ENCODE results near the gene TMEM9.
"Not testable (repeated sequence)": the region's sequence is repeated elsewhere in the genome, so short reads cannot be mapped to it uniquely, and the experiment has no call there.

The TMEM9 gene

DNA sequence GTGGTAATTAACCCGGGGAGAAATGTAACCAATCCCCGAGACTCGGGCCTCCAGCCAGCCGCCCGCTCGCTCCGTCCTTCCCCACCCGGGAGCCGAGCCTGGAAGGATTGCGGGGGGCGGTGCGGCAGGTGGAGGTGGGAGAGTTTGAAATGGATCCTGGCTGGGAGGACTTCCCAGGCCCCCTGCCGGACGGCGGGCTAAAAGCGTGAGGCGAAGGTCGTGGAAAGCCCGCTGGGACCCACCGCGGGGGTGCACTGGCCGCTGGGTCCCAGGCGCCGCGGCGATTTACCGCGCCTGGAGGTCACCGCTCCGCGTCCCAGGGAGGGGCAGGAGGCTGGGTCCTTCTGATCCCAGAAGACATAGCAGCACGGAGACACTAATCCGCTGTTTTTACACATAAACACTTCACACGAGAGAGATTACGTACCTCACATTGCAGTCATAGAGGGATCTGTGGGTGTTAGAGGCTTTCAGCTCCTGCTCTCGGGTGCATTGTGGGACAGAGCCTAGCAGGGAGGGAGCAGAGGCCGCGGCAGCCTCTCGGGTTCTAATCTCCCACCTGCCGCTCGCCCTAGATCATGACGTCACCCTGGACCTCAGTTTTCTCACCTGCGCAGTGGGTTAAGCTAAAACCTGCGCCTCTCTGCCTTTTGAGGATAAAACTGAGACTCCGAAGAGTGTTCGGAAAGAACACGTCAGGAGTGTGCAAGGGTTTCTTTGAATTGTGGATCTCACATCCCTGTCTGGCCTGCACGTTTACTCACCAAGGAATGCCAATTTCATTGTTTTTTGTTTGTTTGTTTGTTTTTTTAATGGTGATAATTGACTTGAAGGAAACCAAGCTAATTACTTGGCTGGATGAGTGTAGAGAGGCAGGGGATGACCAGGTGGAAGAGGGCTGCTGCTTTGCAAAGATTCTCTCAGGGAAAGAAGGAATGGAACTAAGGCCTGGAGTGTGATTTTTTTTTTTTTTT is 17.1 kb upstream of the TMEM9 start:
- Histone ChIP-seq H3K4me3 (no peak overlapping the region), H3K27ac (no peak overlapping the region), H3K9ac (ENCODE audit: insufficient read length) (no peak overlapping the region), H3K36me3 (ENCODE audit: insufficient read depth, low read length) (no peaks in the 10 kb centered on the region), H3K9me3 (ENCODE audit: low read depth, low read length) (no peaks in the 10 kb centered on the region)
- TF ChIP-seq FOXP2 (optimal IDR thresholded peaks at IDR 0.05; ENCODE audit: control extremely low read depth, extremely low read length, insufficient read depth) (no peak), EZH2 (IDR thresholded peaks at IDR 0.05) (no peak), POLR2AphosphoS5 (IDR thresholded peaks at IDR 0.05; ENCODE audit: borderline replicate concordance, low read depth, low read length) (no peak)
- no peak for DNase-seq (ENCODE audit: low read depth, low spot score)

DNA sequence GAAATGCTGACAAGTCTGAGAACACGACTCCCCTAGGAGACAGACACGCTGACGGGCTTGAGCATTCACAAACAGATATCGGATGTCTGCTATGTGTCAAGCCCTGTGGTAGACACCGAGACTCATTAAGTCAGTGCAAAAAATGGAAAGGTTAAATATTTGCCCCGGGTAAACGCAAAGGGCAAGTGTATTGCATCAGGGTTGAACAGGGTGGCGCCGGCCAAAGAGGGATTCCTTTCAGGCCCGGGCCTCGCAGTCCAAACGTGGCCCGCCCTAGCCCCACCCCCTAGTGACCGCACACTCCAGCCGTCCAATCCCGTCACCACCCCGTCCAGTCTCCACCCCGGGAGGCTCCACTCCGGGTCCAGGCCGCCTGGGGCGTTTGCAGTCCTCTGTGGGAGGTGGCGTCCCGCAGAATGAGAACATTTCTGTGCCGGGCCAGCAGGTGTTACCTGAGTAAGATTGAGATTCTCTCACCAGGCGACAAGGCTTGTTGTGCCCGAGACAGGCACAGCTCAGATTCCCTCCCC is 16.3 kb upstream of the TMEM9 start:
- no peak overlapping the region for H3K27ac ChIP-seq
- H3K9ac ChIP-seq (ENCODE audit: insufficient read length) = no peak overlapping the region
- TF ChIP-seq EZH2 (IDR thresholded peaks at IDR 0.05) = no peak
- TF ChIP-seq POLR2AphosphoS5 (IDR thresholded peaks at IDR 0.05; ENCODE audit: borderline replicate concordance, low read depth, low read length) = no peak
- TF ChIP-seq FOXP2 (optimal IDR thresholded peaks at IDR 0.05; ENCODE audit: control extremely low read depth, extremely low read length, insufficient read depth) = no peak
- no peak for DNase-seq (ENCODE audit: low read depth, low spot score)
- no peak overlapping the region for H3K4me3 ChIP-seq
- no peaks in the 10 kb centered on the region for H3K9me3 ChIP-seq (ENCODE audit: low read depth, low read length)
- no peaks in the 10 kb centered on the region for H3K36me3 ChIP-seq (ENCODE audit: insufficient read depth, low read length)

DNA sequence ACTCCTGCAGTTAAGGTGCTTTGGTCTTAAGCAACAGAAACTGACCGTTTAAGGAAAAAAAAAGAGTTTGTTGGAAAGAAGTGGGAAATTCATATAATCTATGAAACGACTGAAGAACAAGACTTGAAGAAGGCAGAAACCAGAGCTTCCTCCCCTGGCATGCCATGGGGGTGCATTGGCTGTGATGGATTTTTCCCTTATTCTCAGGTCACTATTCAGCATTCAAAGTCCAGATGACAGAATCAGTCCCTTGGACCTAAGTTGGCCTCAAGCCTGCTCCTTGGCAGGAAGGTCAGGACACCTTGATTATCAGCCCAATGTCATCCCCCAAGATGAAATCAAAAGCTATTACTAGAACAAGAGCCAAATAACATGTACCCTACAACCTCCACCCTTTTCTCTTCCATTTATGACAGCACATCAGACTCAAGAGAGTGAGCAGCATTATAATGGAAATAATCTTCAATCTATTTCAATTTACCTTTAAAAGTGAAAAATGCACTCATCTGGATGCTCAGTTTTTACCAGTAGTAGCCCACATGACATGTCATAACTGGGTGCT is 15.8 kb upstream of the TMEM9 start:
- Histone ChIP-seq H3K9me3 (ENCODE audit: low read depth, low read length) (no peaks in the 10 kb centered on the region), H3K27ac (no peak overlapping the region), H3K9ac (ENCODE audit: insufficient read length) (no peak overlapping the region), H3K4me3 (no peak overlapping the region), H3K36me3 (ENCODE audit: insufficient read depth, low read length) (no peaks in the 10 kb centered on the region)
- DNase-seq (ENCODE audit: low read depth, low spot score) = no peak
- TF ChIP-seq FOXP2 (optimal IDR thresholded peaks at IDR 0.05; ENCODE audit: control extremely low read depth, extremely low read length, insufficient read depth) (no peak), POLR2AphosphoS5 (IDR thresholded peaks at IDR 0.05; ENCODE audit: borderline replicate concordance, low read depth, low read length) (no peak), EZH2 (IDR thresholded peaks at IDR 0.05) (no peak)

GRCh38 chr1:201169203-201169602 is 14.9 kb upstream of the TMEM9 start:
- H3K4me3 ChIP-seq = no peak overlapping the region
- H3K9ac ChIP-seq (ENCODE audit: insufficient read length) = no peak overlapping the region
- DNase-seq (ENCODE audit: low read depth, low spot score) = no peak
- H3K9me3 ChIP-seq (ENCODE audit: low read depth, low read length) = no peaks in the 10 kb centered on the region
- no peak for TF ChIP-seq POLR2AphosphoS5 (IDR thresholded peaks at IDR 0.05; ENCODE audit: borderline replicate concordance, low read depth, low read length)
- TF ChIP-seq EZH2 (IDR thresholded peaks at IDR 0.05) = no peak
- TF ChIP-seq FOXP2 (optimal IDR thresholded peaks at IDR 0.05; ENCODE audit: control extremely low read depth, extremely low read length, insufficient read depth) = no peak
- H3K27ac ChIP-seq = no peak overlapping the region
- H3K36me3 ChIP-seq (ENCODE audit: insufficient read depth, low read length) = no peaks in the 10 kb centered on the region

DNA sequence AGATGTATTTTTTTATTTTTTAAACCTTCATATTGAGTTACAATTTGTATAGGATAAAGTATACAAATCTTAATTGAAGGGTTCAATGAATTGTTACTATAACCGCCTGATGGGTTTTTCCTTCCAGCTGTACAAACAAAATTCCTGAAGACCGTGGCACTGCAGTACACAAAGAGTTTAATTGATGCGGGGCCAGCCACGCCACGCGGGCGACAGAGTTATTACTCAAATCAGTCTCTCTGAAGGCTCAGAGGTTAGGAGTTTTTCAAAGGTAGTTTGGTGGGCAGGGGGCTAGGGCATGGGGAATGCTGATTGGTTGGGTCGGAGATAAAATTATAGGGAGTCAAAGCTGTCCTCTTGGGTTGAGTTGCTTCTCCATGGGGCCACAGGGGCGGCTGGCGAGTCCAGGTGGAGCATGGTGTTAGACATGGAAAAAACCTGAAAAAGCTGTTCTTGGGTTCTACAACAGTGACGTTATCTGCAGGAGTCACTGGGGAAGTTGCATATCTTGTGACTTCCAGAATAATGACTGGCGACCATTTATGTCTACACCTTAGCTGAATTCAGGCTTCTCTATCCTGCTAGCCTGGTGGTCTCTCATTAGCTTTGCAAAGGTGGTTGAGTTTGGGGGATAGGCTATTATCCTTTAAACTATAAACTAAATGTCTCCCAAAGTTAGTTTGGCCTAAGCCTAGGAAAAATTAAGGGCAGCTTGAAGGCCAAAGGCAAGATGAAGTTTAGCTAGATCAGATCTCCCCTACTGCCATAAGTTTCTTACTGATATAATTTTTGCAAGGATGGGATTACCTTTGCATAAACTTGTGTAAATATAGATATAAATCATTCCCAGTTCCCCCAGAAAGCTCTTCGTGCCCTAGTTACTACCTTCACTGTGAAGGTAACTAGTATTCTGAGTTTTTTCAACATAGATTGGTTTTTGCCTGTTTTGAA is 13.0 kb upstream of the TMEM9 start:
- Histone ChIP-seq H3K9me3 (ENCODE audit: low read depth, low read length) (no peaks in the 10 kb centered on the region), H3K9ac (ENCODE audit: insufficient read length) (no peak overlapping the region)
- DNase-seq (ENCODE audit: low read depth, low spot score) = no peak

GRCh38 chr1:201164645-201165044 is 10.4 kb upstream of the TMEM9 start:
- Histone ChIP-seq H3K9me3 (ENCODE audit: low read depth, low read length) (no peaks in the 10 kb centered on the region), H3K9ac (ENCODE audit: insufficient read length) (no peak overlapping the region), H3K27ac (no peak overlapping the region), H3K36me3 (ENCODE audit: insufficient read depth, low read length) (no peaks in the 10 kb centered on the region), H3K4me3 (no peak overlapping the region)
- DNase-seq (ENCODE audit: low read depth, low spot score) = no peak
- no peak for TF ChIP-seq FOXP2 (optimal IDR thresholded peaks at IDR 0.05; ENCODE audit: control extremely low read depth, extremely low read length, insufficient read depth)
- no peak for TF ChIP-seq POLR2AphosphoS5 (IDR thresholded peaks at IDR 0.05; ENCODE audit: borderline replicate concordance, low read depth, low read length)
- TF ChIP-seq EZH2 (IDR thresholded peaks at IDR 0.05) = no peak

More for the DNA sequence above, 13.0 kb upstream of the TMEM9 start:
- Histone ChIP-seq H3K36me3 (ENCODE audit: insufficient read depth, low read length) (no peaks in the 10 kb centered on the region), H3K4me3 (no peak overlapping the region), H3K27ac (no peak overlapping the region)
- TF ChIP-seq FOXP2 (optimal IDR thresholded peaks at IDR 0.05; ENCODE audit: control extremely low read depth, extremely low read length, insufficient read depth) (no peak), EZH2 (IDR thresholded peaks at IDR 0.05) (no peak), POLR2AphosphoS5 (IDR thresholded peaks at IDR 0.05; ENCODE audit: borderline replicate concordance, low read depth, low read length) (no peak)

DNA sequence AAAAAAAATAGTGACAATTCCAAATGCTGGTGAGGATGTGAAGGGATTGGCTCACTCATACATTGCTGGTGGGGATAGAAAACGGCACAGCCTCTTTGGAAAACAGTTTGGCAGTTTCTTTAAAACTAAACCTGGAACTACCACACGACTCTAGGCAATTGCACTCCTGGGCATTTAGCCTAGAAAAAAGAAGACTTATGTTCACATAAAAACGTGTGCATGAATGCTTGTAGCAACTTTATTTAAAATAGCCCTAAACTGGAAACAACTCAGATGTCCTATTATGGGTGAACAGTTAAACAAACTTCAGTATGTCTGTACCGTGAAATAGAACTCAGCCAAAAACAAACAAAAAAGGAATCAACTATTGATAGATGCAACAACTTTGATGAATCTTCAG is 9.4 kb upstream of the TMEM9 start:
- DNase-seq (ENCODE audit: low read depth, low spot score) = no peak
- H3K4me3 ChIP-seq = no peak overlapping the region
- TF ChIP-seq EZH2 (IDR thresholded peaks at IDR 0.05) = no peak
- no peak for TF ChIP-seq POLR2AphosphoS5 (IDR thresholded peaks at IDR 0.05; ENCODE audit: borderline replicate concordance, low read depth, low read length)
- TF ChIP-seq FOXP2 (optimal IDR thresholded peaks at IDR 0.05; ENCODE audit: control extremely low read depth, extremely low read length, insufficient read depth) = no peak
- H3K36me3 ChIP-seq (ENCODE audit: insufficient read depth, low read length) = no peaks in the 10 kb centered on the region
- H3K9me3 ChIP-seq (ENCODE audit: low read depth, low read length) = no peaks in the 10 kb centered on the region
- no peak overlapping the region for H3K9ac ChIP-seq (ENCODE audit: insufficient read length)
- no peak overlapping the region for H3K27ac ChIP-seq

- H3K9me3 ChIP-seq (ENCODE audit: low read depth, low read length); H3K36me3 ChIP-seq (ENCODE audit: insufficient read depth, low read length); H3K27ac ChIP-seq; H3K9ac ChIP-seq (ENCODE audit: insufficient read length); H3K4me3 ChIP-seq; DNase-seq (ENCODE audit: low read depth, low spot score): not testable (repeated sequence)
These were observed 8.8 kb upstream of the TMEM9 start for GRCh38 chr1:201163036-201163435.

Measured in SK-N-MC (cell line).